Pons (tissue), 1 donor: ENCODE data around the gene LRRC57.
"Not testable (repeated sequence)": the region's sequence is repeated elsewhere in the genome, so short reads cannot be mapped to it uniquely, and the experiment has no call there.

ENCODE experiments used
- DNase-seq: peaks from one replicate; pipeline ENCODE4 v3.0.0-alpha.2; 2016; ENCODE audit warnings: low spot score

Gene LRRC57

GRCh38 chr15:42548249-42549031 is at the start of gene LRRC57, which contains the start of gene HAUS2:
LRRC57 (minus strand) TSS chr15:42548793; CDS start chr15:42548434, 359 bp downstream.
HAUS2 (plus strand) TSS chr15:42548838; CDS start chr15:42548873, 35 bp downstream.
- DNase-seq: peak; percentile 63

- peak; percentile 44 for DNase-seq
These were observed 47.1 kb upstream of the LRRC57 start for GRCh38 chr15:42595626-42596240.

GRCh38 chr15:42594095-42594494 is 45.5 kb upstream of the LRRC57 start:
- DNase-seq: no peak

GRCh38 chr15:42593143-42593542 is 44.5 kb upstream of the LRRC57 start:
- no peak for DNase-seq

GRCh38 chr15:42592716-42593115 is 44.1 kb upstream of the LRRC57 start:
- DNase-seq: no peak

DNA sequence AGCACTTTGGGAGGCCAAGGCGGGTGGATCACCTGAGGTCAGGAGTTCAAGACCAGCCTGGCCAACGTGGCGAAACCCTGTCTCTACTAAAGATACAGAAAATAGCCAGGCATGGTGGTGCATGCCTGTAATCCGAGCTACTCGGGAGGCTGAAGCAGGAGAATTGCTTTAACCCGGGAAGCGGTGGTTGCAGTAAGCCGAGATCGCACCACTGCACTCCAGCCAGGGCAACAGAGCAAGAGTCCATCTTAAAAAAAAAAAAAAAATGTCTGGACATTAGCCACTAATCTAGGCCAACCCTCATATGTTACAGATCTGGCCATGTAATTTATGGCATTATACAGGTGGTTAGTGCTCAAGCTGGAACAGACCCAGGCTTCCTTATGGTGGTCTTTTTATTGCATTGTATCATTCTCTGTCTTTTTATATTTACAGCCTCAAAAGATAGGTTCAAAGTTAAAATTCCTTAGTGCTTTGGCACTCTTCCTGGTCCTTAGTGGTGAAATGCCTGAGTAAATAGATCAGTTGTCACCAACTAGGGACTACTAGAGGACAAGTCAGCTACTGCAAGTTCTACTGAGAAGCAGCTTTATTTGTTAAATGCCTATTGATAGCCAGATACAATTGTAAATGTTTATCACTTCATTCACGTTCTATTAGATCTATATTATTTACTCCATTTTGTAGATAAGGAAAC is 42.8 kb upstream of the LRRC57 start:
- DNase-seq: peak; percentile 68

- DNase-seq: no peak
These were observed 42.1 kb upstream of the LRRC57 start for GRCh38 chr15:42590619-42591237.

GRCh38 chr15:42584031-42584765 is 35.6 kb upstream of the LRRC57 start:
- DNase-seq: peak; percentile 92

DNA sequence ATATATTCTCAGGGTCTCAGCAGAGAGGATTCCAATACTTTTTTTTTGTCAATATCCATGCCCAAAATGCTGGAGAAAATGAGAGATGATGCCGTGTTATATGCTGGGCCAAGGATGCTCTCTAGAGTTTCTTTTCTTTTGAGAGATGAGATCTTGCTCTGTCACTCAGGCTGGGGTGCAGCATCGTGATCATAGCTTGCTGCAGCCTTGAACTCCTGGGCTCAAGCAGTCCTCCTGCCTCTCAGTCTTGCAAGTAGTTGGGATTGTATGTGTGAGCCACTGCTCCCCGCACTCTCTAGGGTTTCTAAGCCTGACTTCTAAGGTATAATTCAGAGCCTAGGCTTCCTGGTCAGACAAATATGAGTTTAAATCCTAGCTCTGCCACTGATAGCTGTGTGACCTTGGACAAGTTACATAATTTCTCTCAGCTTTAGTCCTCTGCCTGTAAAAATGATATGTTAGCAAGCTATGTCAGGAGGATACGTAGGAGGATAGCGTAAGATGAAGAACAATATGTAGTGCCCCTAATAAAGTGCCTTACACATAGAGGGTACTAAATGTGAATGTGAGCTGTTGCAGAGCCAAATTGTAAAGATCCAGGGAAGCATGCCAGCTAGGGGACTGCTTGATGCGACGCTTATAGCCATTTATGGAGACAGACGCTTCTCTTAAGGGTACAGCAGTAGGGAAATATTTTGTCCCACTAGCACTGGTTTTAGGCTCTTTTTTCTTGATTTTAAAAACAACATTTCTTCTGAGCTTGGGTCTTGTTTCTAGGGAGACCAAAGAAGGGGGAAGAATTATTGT is 34.2 kb upstream of the LRRC57 start:
- peak; percentile 39 for DNase-seq

DNA sequence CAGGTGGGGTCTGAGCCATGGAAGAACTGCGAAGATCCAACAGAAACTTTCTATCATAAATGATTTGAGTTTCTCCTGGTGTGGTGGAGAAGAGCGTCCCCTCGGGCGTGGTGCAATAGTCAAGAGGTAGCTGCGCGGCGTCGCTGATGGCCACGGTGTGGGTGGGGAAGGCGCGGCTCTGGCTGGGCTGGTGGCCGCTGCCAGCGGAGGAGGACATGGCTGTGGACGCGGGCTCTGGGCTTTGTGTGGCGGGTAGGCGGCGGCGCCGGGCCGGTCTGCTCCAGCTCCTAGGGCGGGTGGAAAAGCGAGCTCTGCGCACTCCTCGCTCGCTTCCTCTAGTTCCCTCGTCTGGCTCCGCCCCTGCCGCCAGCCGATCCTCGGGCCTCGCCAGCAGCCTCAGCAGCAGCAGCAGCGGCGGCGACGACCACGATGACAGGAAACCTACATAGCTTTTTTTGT is 32.7 kb upstream of the LRRC57 start:
- DNase-seq: peak; percentile 87

DNA sequence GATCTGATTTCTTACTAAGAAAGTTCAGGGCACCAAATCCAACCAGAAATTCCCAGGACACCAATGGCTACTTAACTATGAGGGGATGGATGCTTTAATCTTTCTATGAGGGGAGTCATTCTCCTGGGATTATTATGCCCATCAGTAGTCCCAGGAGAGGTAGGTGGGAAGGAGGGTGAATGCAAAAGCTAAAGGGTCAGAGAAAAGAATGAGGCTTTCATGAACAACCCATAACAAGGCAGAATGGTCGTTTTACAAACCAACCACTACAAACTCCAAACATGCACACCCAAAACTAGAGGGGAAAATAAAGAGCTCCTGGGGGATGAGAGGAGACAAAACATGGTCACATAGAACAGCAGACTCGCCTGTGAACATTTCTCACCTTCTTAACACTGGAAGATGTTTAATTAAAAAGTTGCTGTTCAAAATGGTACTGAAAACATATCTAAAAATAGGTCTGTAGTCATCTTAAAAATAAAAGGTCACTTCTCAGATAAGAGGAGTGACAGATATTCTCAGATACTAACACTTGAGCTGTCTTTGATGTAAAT is 30.5 kb upstream of the LRRC57 start:
- DNase-seq: no peak

- peak; percentile 35 for DNase-seq
These were observed 29.0 kb upstream of the LRRC57 start for GRCh38 chr15:42577514-42578031.

GRCh38 chr15:42576776-42577175 is 28.2 kb upstream of the LRRC57 start:
- DNase-seq: no peak

GRCh38 chr15:42576040-42576594 is 27.5 kb upstream of the LRRC57 start:
- peak; percentile 51 for DNase-seq

DNA sequence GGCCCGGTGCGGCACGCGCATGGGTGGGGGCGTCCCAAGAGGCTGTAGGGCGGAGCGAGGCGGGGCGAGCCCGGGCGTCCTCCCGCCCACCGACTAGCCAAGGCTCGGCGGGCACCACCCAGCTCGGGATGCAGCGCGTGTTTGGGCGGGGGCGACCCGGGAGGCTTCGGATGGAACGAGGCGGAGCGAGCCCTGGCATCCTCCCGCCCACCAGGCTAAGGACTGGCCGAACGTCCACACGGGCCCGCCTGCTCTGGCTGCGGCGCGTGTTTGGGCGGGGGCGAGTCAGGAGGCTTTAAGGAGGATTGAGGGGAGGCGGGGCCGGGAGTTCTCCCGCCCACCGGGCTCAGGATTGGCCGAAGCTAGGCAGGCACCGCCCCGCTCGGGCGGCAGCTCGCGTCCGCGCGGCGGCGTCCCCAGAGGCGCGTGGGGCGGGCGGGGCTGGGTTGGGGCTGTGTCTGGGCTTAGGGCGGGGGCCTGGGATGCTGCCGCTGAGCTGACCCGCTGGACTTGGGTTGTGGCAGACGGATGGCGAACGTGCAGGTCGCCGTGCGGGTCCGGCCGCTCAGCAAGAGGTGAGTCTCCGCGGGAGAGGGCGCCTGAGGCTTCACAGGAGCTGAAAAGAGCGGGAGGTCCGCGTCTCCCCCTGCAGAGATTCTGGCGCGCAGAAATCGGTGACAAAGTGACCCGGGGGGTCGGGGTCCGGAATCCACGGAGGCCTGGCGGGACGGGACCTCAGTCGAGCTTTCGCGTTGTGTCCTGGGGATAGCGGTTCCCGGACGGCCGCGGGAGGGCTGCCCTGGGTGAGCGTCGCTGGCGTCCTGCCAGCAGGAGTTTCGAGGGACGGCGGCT is 26.8 kb upstream of the LRRC57 start, which contains the start of gene STARD9:
STARD9 (plus strand) TSS at position 419 of the 852 bp plus-strand sequence; CDS start at position 529, 110 bp downstream.
- DNase-seq: peak; percentile 98

DNA sequence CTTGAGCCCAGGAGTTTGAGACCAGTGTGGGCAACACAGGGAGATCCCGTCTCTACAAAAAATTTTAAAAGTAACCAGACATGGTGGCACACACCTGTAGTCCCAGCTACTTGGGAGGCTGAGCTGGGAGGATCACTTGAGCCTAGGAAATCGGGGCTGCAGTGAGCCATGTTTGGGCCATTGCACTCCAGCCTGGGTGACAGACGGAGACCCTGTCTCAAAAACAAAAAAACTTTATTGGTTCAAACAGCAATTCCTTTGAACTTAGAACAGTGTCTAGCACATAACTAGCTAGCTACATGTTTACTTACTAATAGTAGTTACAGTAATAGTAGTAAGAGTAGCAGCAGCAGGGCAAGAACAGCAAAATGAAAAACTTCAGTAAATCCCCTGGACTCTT is 10.1 kb upstream of the LRRC57 start:
- no peak for DNase-seq

GRCh38 chr15:42556550-42557207 is 8.1 kb upstream of the LRRC57 start:
- not testable (repeated sequence) for DNase-seq

- DNase-seq: no peak
These were observed 5.0 kb upstream of the LRRC57 start for GRCh38 chr15:42553554-42553953.
